CD4-positive, alpha-beta T cell (primary cell): ENCODE results near the gene URI1. TPM values are rescaled to one million over a fixed set of nuclear protein-coding genes. Genes with fewer than 3 reads are reported as not detected.

Experiments used
- ATAC-seq: fragments of 200-7000 bp; cut with Tn5 transposase; one replicate; pipeline ENCODE4 v1.10.0; 2022; ENCODE audit warnings: mild to moderate bottlenecking; ENCODE audit not compliant: poor library complexity
- CTCF ChIA-PET: fragments of 350-600 bp; sonication (Branson Sonifier 250); formaldehyde crosslinking; loops from one replicate; lab custom pipeline; 2021; ENCODE audit warnings: antibody characterized with exemption, inconsistent platforms; lab: Charles Lee
- POLR2A ChIA-PET: fragments of 350-600 bp; sonication (Branson Sonifier 250); formaldehyde crosslinking; loops from one replicate; lab custom pipeline; 2021; ENCODE audit warnings: antibody characterized with exemption, inconsistent platforms; lab: Charles Lee
- DNase-seq, 14 experiments: peaks; one replicate each; pipeline ENCODE4 v3.0.0-alpha.2; 2013 to 2020; ENCODE audit warnings: mixed read lengths in 2 of 14
- H3K27ac ChIP-seq, 2 donors: one replicate each; pipeline versions ENCODE4 v1.5.1 to v1.7.0; 2013; ENCODE audit warnings: low read length in 2 of 2, low read depth in 1 of 2, mild to moderate bottlenecking in 1 of 2
- H3K27me3 ChIP-seq, 2 experiments: 1 replicate in 1 of 2; 2 replicates in 1 of 2; pipeline versions ENCODE4 v1.6.1 to v1.7.0; 2013; ENCODE audit warnings: low read length in 2 of 2, control low read depth in 1 of 2, mild to moderate bottlenecking in 1 of 2, moderate library complexity in 1 of 2; ENCODE audit not compliant: insufficient read depth in 2 of 2, control insufficient read depth in 1 of 2
- H3K36me3 ChIP-seq: one replicate; pipeline ENCODE4 v1.6.1; 2013; ENCODE audit warnings: low read length, control low read depth; ENCODE audit not compliant: insufficient read depth
- H3K4me1 ChIP-seq: one replicate; pipeline ENCODE4 v1.6.1; 2013; ENCODE audit warnings: low read length, control low read depth; ENCODE audit not compliant: insufficient read depth
- H3K4me3 ChIP-seq: one replicate; pipeline ENCODE4 v1.5.1; 2013; ENCODE audit warnings: mild to moderate bottlenecking, low read length, moderate library complexity
- H3K9me3 ChIP-seq, 2 experiments: 1 replicate in 1 of 2; 2 replicates in 1 of 2; pipeline versions ENCODE4 v1.6.1 to v1.7.0; 2013; ENCODE audit warnings: low read length in 2 of 2, mild to moderate bottlenecking in 2 of 2, control low read depth in 1 of 2, moderate library complexity in 1 of 2; ENCODE audit not compliant: control insufficient read depth in 1 of 2, insufficient read depth in 1 of 2
- H3K27ac Mint-ChIP-seq: one replicate; pipeline ENCODE4 v1.8.0; 2020; ENCODE audit warnings: mixed read lengths
- H3K27me3 Mint-ChIP-seq: one replicate; pipeline ENCODE4 v1.8.0; 2021; ENCODE audit warnings: mixed read lengths
- H3K36me3 Mint-ChIP-seq: one replicate; pipeline ENCODE4 v1.8.0; 2021; ENCODE audit warnings: low read depth, mixed read lengths
- H3K4me1 Mint-ChIP-seq: one replicate; pipeline ENCODE4 v1.8.0; 2021; ENCODE audit warnings: low read depth, mixed read lengths
- H3K4me3 Mint-ChIP-seq: one replicate; pipeline ENCODE4 v1.8.0; 2020; ENCODE audit warnings: mild to moderate bottlenecking, mixed read lengths
- H3K9me3 Mint-ChIP-seq: one replicate; pipeline ENCODE4 v1.8.0; 2020; ENCODE audit warnings: mixed read lengths
- CTCF ChIP-seq: fragments of 200-600 bp; IDR thresholded peaks from one replicate; pipeline ENCODE4 v1.8.0; 2022; ENCODE audit warnings: antibody characterized with exemption, mild to moderate bottlenecking
- intact Hi-C, 2 experiments: fragments of 100-400 bp; cut with DNase I in 1 of 2; cut with micrococcal nuclease in 1 of 2; formaldehyde crosslinking; loops; one replicate each; pipeline versions ENCODE4 v1.15.1 to v1.9.0; 2023 to 2025; cut with DNase I, micrococcal nuclease
- total RNA-seq, 174 experiments: library from RNA in 2 of 174; stranded (reverse) in 2 of 174; gene quantifications; one replicate each; pipeline ENCODE4 v1.2.3 and lab custom pipeline; 2021 to 2026

The URI1 gene
- total RNA-seq, 2 experiments from 2014 or later: 50.9 to 63.6 TPM

GRCh38 chr19:30049226-30049625, 107.2 kb downstream of the URI1 start:
- ChIA-PET CTCF (no interaction called here), POLR2A (no interaction called here)
- no peaks in the 10 kb centered on the region for H3K36me3 Mint-ChIP-seq
- Histone ChIP-seq H3K9me3 (no peaks in the 10 kb centered on the region), H3K27ac (no peak overlapping the region), H3K4me1 (no peaks in the 10 kb centered on the region), H3K4me3 (no peak overlapping the region), H3K36me3 (no peaks in the 10 kb centered on the region), H3K27me3 (no peaks in the 10 kb centered on the region)
- no peak for TF ChIP-seq CTCF
- peak overlapping the region; percentile 14 for H3K27ac Mint-ChIP-seq
- H3K9me3 Mint-ChIP-seq: no peaks in the 10 kb centered on the region
- ATAC-seq (no peak), DNase-seq (no peak)
- H3K4me3 Mint-ChIP-seq: no peak overlapping the region
- intact Hi-C loops: loop anchor here in 1 of 2 experiments (10.0 kb wide), 1 partner anchor 324 kb away; no protein-coding TSS in a partner anchor
- peaks cover 18% of the 10 kb centered on the region for H3K4me1 Mint-ChIP-seq
- H3K27me3 Mint-ChIP-seq: no peaks in the 10 kb centered on the region

- Histone ChIP-seq H3K4me1 (no peaks in the 10 kb centered on the region), H3K36me3 (no peaks in the 10 kb centered on the region), H3K4me3 (no peak overlapping the region), H3K27ac (no peak overlapping the region), H3K9me3 (no peaks in the 10 kb centered on the region), H3K27me3 (no peaks in the 10 kb centered on the region)
- no peak overlapping the region for H3K27ac Mint-ChIP-seq
- ChIA-PET POLR2A (no interaction called here), CTCF (no interaction called here)
- no peak for TF ChIP-seq CTCF
- H3K36me3 Mint-ChIP-seq: no peaks in the 10 kb centered on the region
- no peaks in the 10 kb centered on the region for H3K27me3 Mint-ChIP-seq
- peaks cover 18% of the 10 kb centered on the region for H3K4me1 Mint-ChIP-seq
- intact Hi-C loops: loop anchor here in 1 of 2 experiments (10.0 kb wide), 1 partner anchor 325 kb away; no protein-coding TSS in a partner anchor
- no peak overlapping the region for H3K4me3 Mint-ChIP-seq
- DNase-seq (no peak), ATAC-seq (no peak)
- H3K9me3 Mint-ChIP-seq: no peaks in the 10 kb centered on the region
Measured at GRCh38 chr19:30049846-30050667, 108.0 kb downstream of the URI1 start.

GRCh38 chr19:30052122-30053075, 110.4 kb downstream of the URI1 start:
- CTCF ChIA-PET: no interaction called here
- Mint-ChIP-seq H3K27me3 (no peaks in the 10 kb centered on the region), H3K36me3 (no peaks in the 10 kb centered on the region), H3K27ac (peak overlapping the region; percentile 30), H3K9me3 (no peaks in the 10 kb centered on the region), H3K4me1 (peaks cover 3% of the 10 kb centered on the region), H3K4me3 (no peak overlapping the region)
- POLR2A ChIA-PET: no interaction called here
- DNase-seq (no peak), ATAC-seq (no peak)
- Histone ChIP-seq H3K27ac (no peak overlapping the region), H3K4me3 (no peak overlapping the region), H3K9me3 (peaks cover 0 to 5% of the 10 kb centered on the region in 2 experiments), H3K27me3 (no peaks in the 10 kb centered on the region), H3K4me1 (no peaks in the 10 kb centered on the region), H3K36me3 (no peaks in the 10 kb centered on the region)
- intact Hi-C loops: no loop called here
- TF ChIP-seq CTCF: no peak
